ENCODE data around the gene MARS1.

Gene MARS1

DNA sequence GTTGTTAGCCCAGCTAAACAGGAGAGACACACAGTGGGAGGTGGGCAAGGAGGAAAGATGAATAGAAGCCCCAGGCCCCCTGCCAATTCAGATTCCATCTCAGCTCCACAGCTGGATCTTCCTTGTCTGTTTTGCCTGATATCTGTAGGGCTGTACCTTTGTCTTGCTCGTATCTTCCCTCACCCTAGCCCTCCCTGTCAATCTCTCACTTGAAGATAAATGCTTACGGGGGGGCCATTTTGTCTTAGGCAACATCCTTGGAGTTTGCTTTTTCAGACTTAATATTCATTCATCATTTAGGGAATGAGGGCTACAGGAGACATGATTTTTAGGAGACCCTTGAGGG, 64.4 kb downstream of the MARS1 start:
- Histone ChIP-seq H3K36me3 (ENCODE audit: low read depth) (no peaks in the 10 kb centered on the region), H3K4me1 (ENCODE audit: insufficient read depth, poor library complexity, severe bottlenecking) (no peaks in the 10 kb centered on the region), H3K9me3 (ENCODE audit: severe bottlenecking) (no peaks in the 10 kb centered on the region), H3K27me3 (ENCODE audit: insufficient read depth, poor library complexity, severe bottlenecking) (no peaks in the 10 kb centered on the region), H3K4me3 (ENCODE audit: severe bottlenecking) (no peak overlapping the region), H3K27ac (ENCODE audit: poor library complexity, severe bottlenecking) (no peak overlapping the region)
- ATAC-seq (ENCODE audit: low read depth) (no peak), DNase-seq (ENCODE audit: low spot score) (no peak)
- TF ChIP-seq, protein P1, sequence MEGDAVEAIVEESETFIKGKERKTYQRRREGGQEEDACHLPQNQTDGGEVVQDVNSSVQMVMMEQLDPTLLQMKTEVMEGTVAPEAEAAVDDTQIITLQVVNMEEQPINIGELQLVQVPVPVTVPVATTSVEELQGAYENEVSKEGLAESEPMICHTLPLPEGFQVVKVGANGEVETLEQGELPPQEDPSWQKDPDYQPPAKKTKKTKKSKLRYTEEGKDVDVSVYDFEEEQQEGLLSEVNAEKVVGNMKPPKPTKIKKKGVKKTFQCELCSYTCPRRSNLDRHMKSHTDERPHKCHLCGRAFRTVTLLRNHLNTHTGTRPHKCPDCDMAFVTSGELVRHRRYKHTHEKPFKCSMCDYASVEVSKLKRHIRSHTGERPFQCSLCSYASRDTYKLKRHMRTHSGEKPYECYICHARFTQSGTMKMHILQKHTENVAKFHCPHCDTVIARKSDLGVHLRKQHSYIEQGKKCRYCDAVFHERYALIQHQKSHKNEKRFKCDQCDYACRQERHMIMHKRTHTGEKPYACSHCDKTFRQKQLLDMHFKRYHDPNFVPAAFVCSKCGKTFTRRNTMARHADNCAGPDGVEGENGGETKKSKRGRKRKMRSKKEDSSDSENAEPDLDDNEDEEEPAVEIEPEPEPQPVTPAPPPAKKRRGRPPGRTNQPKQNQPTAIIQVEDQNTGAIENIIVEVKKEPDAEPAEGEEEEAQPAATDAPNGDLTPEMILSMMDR (IDR thresholded peaks at IDR 0.05; ENCODE audit: poor library complexity, severe bottlenecking), result no peak

DNA sequence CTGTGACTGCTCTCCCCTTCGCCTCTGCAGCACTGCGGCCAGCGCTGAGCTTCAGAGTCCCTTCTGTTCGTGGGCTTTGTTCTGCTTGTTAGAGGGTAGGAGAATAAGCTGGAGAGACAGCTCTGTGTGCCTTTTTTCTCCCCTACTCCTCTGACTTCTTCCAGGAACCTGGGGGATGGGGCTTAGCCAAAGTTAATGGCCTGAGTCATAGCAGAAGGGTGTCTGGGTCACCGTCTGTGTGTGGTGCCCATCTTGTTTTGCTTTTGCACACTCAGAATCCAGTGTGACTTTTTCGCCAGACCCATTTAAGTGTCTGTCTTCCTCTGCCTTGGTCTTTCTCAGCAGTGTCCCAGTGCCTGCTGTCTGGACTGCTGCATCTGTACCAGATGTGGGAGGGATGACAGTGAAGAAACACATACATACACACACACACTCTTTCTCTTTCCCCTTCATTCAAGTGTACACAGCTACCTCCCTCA, 65.0 kb downstream of the MARS1 start:
- no peak overlapping the region for H3K27ac ChIP-seq (ENCODE audit: poor library complexity, severe bottlenecking)
- no peaks in the 10 kb centered on the region for H3K36me3 ChIP-seq (ENCODE audit: low read depth)
- H3K4me1 ChIP-seq (ENCODE audit: insufficient read depth, poor library complexity, severe bottlenecking), result no peaks in the 10 kb centered on the region
- TF ChIP-seq, protein P1 (IDR thresholded peaks at IDR 0.05; ENCODE audit: poor library complexity, severe bottlenecking), result no peak
- H3K9me3 ChIP-seq (ENCODE audit: severe bottlenecking), result no peaks in the 10 kb centered on the region
- no peaks in the 10 kb centered on the region for H3K27me3 ChIP-seq (ENCODE audit: insufficient read depth, poor library complexity, severe bottlenecking)
- no peak for ATAC-seq (ENCODE audit: low read depth)
- H3K4me3 ChIP-seq (ENCODE audit: severe bottlenecking), result no peak overlapping the region
- no peak for DNase-seq (ENCODE audit: low spot score)

- no peak for DNase-seq (ENCODE audit: low spot score)
- Histone ChIP-seq H3K27ac (ENCODE audit: poor library complexity, severe bottlenecking) (no peak overlapping the region), H3K27me3 (ENCODE audit: insufficient read depth, poor library complexity, severe bottlenecking) (no peaks in the 10 kb centered on the region), H3K4me3 (ENCODE audit: severe bottlenecking) (no peak overlapping the region), H3K4me1 (ENCODE audit: insufficient read depth, poor library complexity, severe bottlenecking) (no peaks in the 10 kb centered on the region), H3K9me3 (ENCODE audit: severe bottlenecking) (no peaks in the 10 kb centered on the region), H3K36me3 (ENCODE audit: low read depth) (no peaks in the 10 kb centered on the region)
- ATAC-seq (ENCODE audit: low read depth), result no peak
- TF ChIP-seq, protein P1 (IDR thresholded peaks at IDR 0.05; ENCODE audit: poor library complexity, severe bottlenecking), result no peak
Measured at GRCh38 chr12:57553343-57554202, 65.7 kb downstream of the MARS1 start.

DNA sequence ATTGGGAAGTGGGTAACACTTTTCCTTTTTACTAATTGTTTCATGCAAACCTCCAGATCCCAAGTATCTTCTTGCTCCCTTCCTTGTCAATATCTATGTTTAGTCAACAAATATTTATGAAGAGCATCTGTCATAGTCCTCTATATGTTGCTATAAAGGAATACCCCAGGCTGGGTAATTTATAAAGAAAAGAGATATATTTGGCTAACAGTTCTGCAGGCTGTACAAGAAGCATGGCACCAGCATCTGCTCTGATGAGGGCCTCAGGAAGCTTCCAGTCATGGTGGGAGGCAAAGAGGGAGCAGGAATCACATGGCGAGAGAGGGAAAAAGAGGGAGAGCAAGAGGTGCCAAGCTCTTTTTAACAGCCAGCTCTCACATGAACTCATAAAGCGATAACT, 66.6 kb downstream of the MARS1 start:
- Histone ChIP-seq H3K9me3 (ENCODE audit: severe bottlenecking) (no peaks in the 10 kb centered on the region), H3K4me3 (ENCODE audit: severe bottlenecking) (no peak overlapping the region), H3K36me3 (ENCODE audit: low read depth) (no peaks in the 10 kb centered on the region), H3K27ac (ENCODE audit: poor library complexity, severe bottlenecking) (no peak overlapping the region), H3K4me1 (ENCODE audit: insufficient read depth, poor library complexity, severe bottlenecking) (no peaks in the 10 kb centered on the region), H3K27me3 (ENCODE audit: insufficient read depth, poor library complexity, severe bottlenecking) (no peaks in the 10 kb centered on the region)
- DNase-seq (ENCODE audit: low spot score) (no peak), ATAC-seq (ENCODE audit: low read depth) (no peak)
- TF ChIP-seq, protein P1 (IDR thresholded peaks at IDR 0.05; ENCODE audit: poor library complexity, severe bottlenecking), result no peak

- Histone ChIP-seq H3K4me1 (ENCODE audit: insufficient read depth, poor library complexity, severe bottlenecking) (no peaks in the 10 kb centered on the region), H3K4me3 (ENCODE audit: severe bottlenecking) (no peak overlapping the region), H3K36me3 (ENCODE audit: low read depth) (no peaks in the 10 kb centered on the region), H3K27ac (ENCODE audit: poor library complexity, severe bottlenecking) (no peak overlapping the region), H3K9me3 (ENCODE audit: severe bottlenecking) (no peaks in the 10 kb centered on the region), H3K27me3 (ENCODE audit: insufficient read depth, poor library complexity, severe bottlenecking) (no peaks in the 10 kb centered on the region)
- TF ChIP-seq, protein P1 (IDR thresholded peaks at IDR 0.05; ENCODE audit: poor library complexity, severe bottlenecking), result no peak
- no peak for DNase-seq (ENCODE audit: low spot score)
- no peak for ATAC-seq (ENCODE audit: low read depth)
Measured at GRCh38 chr12:57554897-57555296, 67.0 kb downstream of the MARS1 start.
